ENCODE data around the gene HECTD1.

Gene HECTD1

DNA sequence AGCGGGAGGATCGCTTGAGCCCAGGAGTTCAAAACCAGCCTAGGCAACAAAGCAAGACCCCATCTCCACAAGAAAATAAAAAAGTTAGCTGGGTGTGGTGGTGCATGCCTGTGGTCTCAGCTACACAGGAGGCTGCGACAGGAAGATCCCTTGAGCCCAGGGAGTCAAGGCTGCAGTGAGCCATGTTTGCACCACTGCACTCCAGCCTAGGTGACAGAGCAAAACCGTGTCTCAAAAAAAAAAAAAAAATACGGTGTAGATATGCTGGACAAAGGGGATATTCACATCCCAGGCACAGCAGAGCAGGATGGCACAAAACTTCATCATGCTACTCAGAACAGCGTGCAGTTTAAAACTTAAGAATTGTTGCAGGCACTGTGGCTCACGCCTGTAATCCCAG is 156.6 kb downstream of the HECTD1 start:
- DNase-seq (no peak), ATAC-seq (no peak)

Data from stimulated activated naive CD8-positive, alpha-beta T cell treated with anti-CD3 and anti-CD28 coated beads, Interleukin-15, Interleukin-2, amounts not matched to agents 100 U/mL and 50 U/mL, for 24 hours (primary cell).